Upper lobe of left lung (tissue), 6 donors: ENCODE results near the gene NRP1. TPM values are rescaled to one million over a fixed set of nuclear protein-coding genes. Genes with fewer than 3 reads are reported as not detected.

Experiments
- ATAC-seq, 2 donors: fragments of 200-7000 bp; cut with Tn5 transposase; one replicate each; pipeline ENCODE4 v1.9.1; 2022; ENCODE audit warnings: mild to moderate bottlenecking in 2 of 2, moderate library complexity in 2 of 2; ENCODE audit not compliant: low FRiP score in 2 of 2
- DNase-seq, 2 donors: peaks; one replicate each; pipeline ENCODE4 v3.0.0-alpha.2; 2019 to 2020
- H3K27ac ChIP-seq, 4 donors: fragments of 200-600 bp; sonication (generic); one replicate each; pipeline ENCODE4 v1.5.1; 2016 to 2019
- H3K27me3 ChIP-seq, 4 donors: fragments of 200-600 bp; sonication (generic); one replicate each; pipeline ENCODE4 v1.5.1; 2017 to 2019
- H3K36me3 ChIP-seq, 4 donors: fragments of 200-600 bp; sonication (generic); one replicate each; pipeline ENCODE4 v1.5.1; 2016 to 2019
- H3K4me1 ChIP-seq, 4 donors: fragments of 200-600 bp; sonication (generic); one replicate each; pipeline ENCODE4 v1.5.1; 2018 to 2019
- H3K4me3 ChIP-seq, 4 donors: fragments of 200-600 bp; sonication (generic); one replicate each; pipeline ENCODE4 v1.5.1; 2017 to 2019; ENCODE audit warnings: mild to moderate bottlenecking in 2 of 4, moderate library complexity in 1 of 4
- H3K9me3 ChIP-seq, 4 donors: fragments of 200-600 bp; sonication (generic); one replicate each; pipeline ENCODE4 v1.5.1; 2018 to 2019
- CTCF ChIP-seq, 6 experiments: fragments of 450-650 bp in 4 of 6; fragments of 200-600 bp in 2 of 6; sonication (generic) in 2 of 6; IDR thresholded peaks; one replicate each; pipeline ENCODE4 v1.5.1; 2016 to 2019; ENCODE audit warnings: antibody characterized with exemption in 6 of 6
- EP300 ChIP-seq, 4 donors: sonication (generic); formaldehyde crosslinking; IDR thresholded peaks; one replicate each; pipeline ENCODE4 v1.5.1; 2017; ENCODE audit warnings: antibody characterized with exemption in 4 of 4, control low read depth in 2 of 4
- POLR2A ChIP-seq, 4 donors: fragments of 450-650 bp; IDR thresholded peaks; one replicate each; pipeline ENCODE4 v1.5.1; 2016 to 2017; ENCODE audit warnings: antibody characterized with exemption in 4 of 4, mild to moderate bottlenecking in 2 of 4
- POLR2AphosphoS5 ChIP-seq, 2 donors: sonication (generic); formaldehyde crosslinking; IDR thresholded peaks; one replicate each; pipeline ENCODE4 v1.5.1; 2017; ENCODE audit warnings: antibody characterized with exemption in 2 of 2
- WGBS, 2 donors: methylation state at CpG; one replicate each; pipeline ENCODE4 v1.1.5; 2017 to 2018; 5-methylcytosine and 5-hydroxymethylcytosine counted together
- total RNA-seq, 6 donors: library from RNA; depleted of rRNA in 4 of 6; stranded (reverse); fragments of >200 nt in 4 of 6; gene quantifications; one replicate each; pipeline versions ENCODE4 v1.1.0 to v1.2.1, GENCODE V29; 2016 to 2021
- donor health status: DM: no; HTN: no; CAD: no; lungs with moderate emphysema.
- donor health status: DM: no; HTN: yes; CAD: no; lungs with severe emphysema.

NRP1 gene
- total RNA-seq, 6 donors from 2014 or later = 48.5 to 136 (median 64.1) TPM

GRCh38 chr10:33257439-33258080 lies 76.9 kb downstream of the NRP1 start:
- no peaks in the 10 kb centered on the region for H3K27me3 ChIP-seq
- no peak for ATAC-seq
- DNase-seq = no peak
- H3K4me1 ChIP-seq = peaks cover 4 to 16% (median 8%) of the 10 kb centered on the region in 4 donors
- WGBS, 2 donors = 75 to 76% methylated on average over 9 of the region's 9 CpGs
- H3K27ac ChIP-seq = peak overlapping the region in 1 of 4 donors; percentile 34
- no peak overlapping the region for H3K4me3 ChIP-seq
- peaks cover 0 to 53% (median 9%) of the 10 kb centered on the region in 4 donors for H3K36me3 ChIP-seq
- no peaks in the 10 kb centered on the region for H3K9me3 ChIP-seq
- TF ChIP-seq EP300 (IDR thresholded peaks at IDR 0.05) (no peak), POLR2AphosphoS5 (IDR thresholded peaks at IDR 0.05) (no peak), POLR2A (IDR thresholded peaks at IDR 0.05) (no peak), CTCF (IDR thresholded peaks at IDR 0.05) (no peak)

- no peak for ATAC-seq
- peak overlapping the region in 1 of 4 donors; percentile 34 for H3K27ac ChIP-seq
- no peak for TF ChIP-seq EP300 (IDR thresholded peaks at IDR 0.05)
- no peak for TF ChIP-seq CTCF (IDR thresholded peaks at IDR 0.05)
- TF ChIP-seq POLR2AphosphoS5 (IDR thresholded peaks at IDR 0.05) = no peak
- TF ChIP-seq POLR2A (IDR thresholded peaks at IDR 0.05) = no peak
- H3K27me3 ChIP-seq = no peaks in the 10 kb centered on the region
- 88 to 94% methylated on average over 3 to 4 of the region's 4 CpGs for WGBS, 2 donors
- H3K4me3 ChIP-seq = no peak overlapping the region
- no peak for DNase-seq
- H3K4me1 ChIP-seq = peaks cover 4 to 16% (median 9%) of the 10 kb centered on the region in 4 donors
- H3K36me3 ChIP-seq = peaks cover 0 to 56% (median 15%) of the 10 kb centered on the region in 4 donors
- H3K9me3 ChIP-seq = no peaks in the 10 kb centered on the region
Measured at GRCh38 chr10:33256458-33256857, 78.0 kb downstream of the NRP1 start.

- H3K27ac ChIP-seq = peak overlapping the region in 1 of 4 donors; percentile 48
- no peak for DNase-seq
- 66 to 82% methylated on average over 3 of the region's 3 CpGs for WGBS, 2 donors
Measured at GRCh38 chr10:33254556-33255160, 79.8 kb downstream of the NRP1 start.

GRCh38 chr10:33253411-33253810 lies 81.1 kb downstream of the NRP1 start:
- peaks cover 14 to 36% (median 26%) of the 10 kb centered on the region in 4 donors for H3K4me1 ChIP-seq
- ATAC-seq (no peak), DNase-seq (no peak)
- peak overlapping the region in 3 of 4 donors; percentile 44 to 67 (median 49) for H3K27ac ChIP-seq
- H3K27me3 ChIP-seq = no peaks in the 10 kb centered on the region
- H3K4me3 ChIP-seq = no peak overlapping the region
- TF ChIP-seq EP300 (IDR thresholded peaks at IDR 0.05) = no peak
- TF ChIP-seq CTCF (IDR thresholded peaks at IDR 0.05) = no peak
- TF ChIP-seq POLR2A (IDR thresholded peaks at IDR 0.05) = no peak
- H3K9me3 ChIP-seq = no peaks in the 10 kb centered on the region
- H3K36me3 ChIP-seq = peaks cover 0 to 54% (median 17%) of the 10 kb centered on the region in 4 donors
- 56 to 68% methylated on average over 4 of the region's 4 CpGs for WGBS, 2 donors

More at GRCh38 chr10:33254556-33255160, 79.8 kb downstream of the NRP1 start:
- Histone ChIP-seq H3K9me3 (no peaks in the 10 kb centered on the region), H3K4me3 (no peak overlapping the region), H3K27me3 (no peaks in the 10 kb centered on the region), H3K4me1 (peaks cover 6 to 26% (median 18%) of the 10 kb centered on the region in 4 donors), H3K36me3 (peaks cover 0 to 58% (median 17%) of the 10 kb centered on the region in 4 donors)
- TF ChIP-seq POLR2A (IDR thresholded peaks at IDR 0.05) (no peak), EP300 (IDR thresholded peaks at IDR 0.05) (no peak), CTCF (IDR thresholded peaks at IDR 0.05) (no peak)
- ATAC-seq = no peak
